Endodermal cell (in vitro differentiated cells): ENCODE measurements around the gene ADK. TPM values are rescaled to one million over a fixed set of nuclear protein-coding genes. Genes with fewer than 3 reads are reported as not detected.

Experiments used
- DNase-seq: peaks from one replicate; pipeline ENCODE4 v3.0.0-alpha.2; 2017
- H3K27ac ChIP-seq: 2 replicates; pipeline ENCODE4 v1.5.1; 2013; ENCODE audit warnings: mild to moderate bottlenecking, low read depth, low read length, moderate library complexity
- H3K27me3 ChIP-seq: 2 replicates; pipeline ENCODE4 v1.6.1; 2013; ENCODE audit warnings: mild to moderate bottlenecking, low read length, moderate library complexity; ENCODE audit not compliant: insufficient read depth, control insufficient read depth, poor library complexity, severe bottlenecking
- H3K36me3 ChIP-seq: 2 replicates; pipeline ENCODE4 v1.7.0; 2013; ENCODE audit warnings: mild to moderate bottlenecking, low read length, moderate library complexity; ENCODE audit not compliant: control insufficient read depth, insufficient read depth
- H3K4me1 ChIP-seq: one replicate; pipeline ENCODE4 v1.7.0; 2013; ENCODE audit warnings: low read length; ENCODE audit not compliant: control insufficient read depth, insufficient read depth
- H3K4me3 ChIP-seq: 2 replicates; pipeline ENCODE4 v1.5.1; 2013; ENCODE audit warnings: mild to moderate bottlenecking, low read length, moderate library complexity
- H3K9ac ChIP-seq: 2 replicates; pipeline ENCODE4 v1.6.1; 2013; ENCODE audit warnings: mild to moderate bottlenecking, low read length, moderate library complexity; ENCODE audit not compliant: poor library complexity, severe bottlenecking; ENCODE audit errors: extremely low read depth
- H3K9me3 ChIP-seq: 2 replicates; pipeline ENCODE4 v1.6.1; 2013; ENCODE audit warnings: mild to moderate bottlenecking, low read length, moderate library complexity; ENCODE audit not compliant: control insufficient read depth
- H3K27ac Mint-ChIP-seq: 2 replicates; pipeline ENCODE4 v1.8.0; 2020; ENCODE audit warnings: mixed read lengths
- H3K27me3 Mint-ChIP-seq: 2 replicates; pipeline ENCODE4 v1.8.0; 2021; ENCODE audit warnings: mild to moderate bottlenecking, mixed read lengths; ENCODE audit not compliant: insufficient read depth
- H3K36me3 Mint-ChIP-seq: 2 replicates; pipeline ENCODE4 v1.8.0; 2020; ENCODE audit warnings: low read depth, mixed read lengths
- H3K4me1 Mint-ChIP-seq: 2 replicates; pipeline ENCODE4 v1.8.0; 2020; ENCODE audit warnings: mixed read lengths
- H3K4me3 Mint-ChIP-seq: 2 replicates; pipeline ENCODE4 v1.8.0; 2020; ENCODE audit warnings: mild to moderate bottlenecking, moderate library complexity, mixed read lengths
- H3K9me3 Mint-ChIP-seq: 2 replicates; pipeline ENCODE4 v1.8.0; 2020; ENCODE audit warnings: mild to moderate bottlenecking, mixed read lengths
- WGBS, 2 experiments: methylation state at CpG; one replicate each; pipeline versions ENCODE4 v1.1.5 to v1.1.7; 2013; ENCODE audit warnings: missing lambda C conversion rate in 2 of 2, mixed read lengths in 1 of 2; ENCODE audit not compliant: insufficient coverage in 1 of 2, insufficient read length in 1 of 2; 5-methylcytosine and 5-hydroxymethylcytosine counted together
- total RNA-seq, 2 donors: library from RNA; stranded (reverse); fragmentation: NEBNext Ultra II Directional in 1 of 2; extraction: Animal tissue kit (Norgen Biotek cat#: 25700) in 1 of 2; gene quantifications; 2 replicates in 1 of 2; 3 replicates in 1 of 2; pipeline ENCODE4 v1.2.1, GENCODE V29; 2021
- TF ChIP-seq, protein P1 (sequence below): fragments of 200-600 bp; sonication (generic); conservative IDR thresholded peaks from 2 replicates; pipeline ENCODE4 v1.5.0; 2021; ENCODE audit warnings: antibody characterized with exemption, mild to moderate bottlenecking

The ADK gene
- total RNA-seq, 2 donors from 2014 or later = 23.6 to 36.7 TPM

GRCh38 chr10:74322565-74322964 is 171.5 kb downstream of the ADK start:
- H3K9ac ChIP-seq = no peak overlapping the region
- Mint-ChIP-seq H3K4me3 (no peak overlapping the region), H3K27ac (no peak overlapping the region), H3K27me3 (no peaks in the 10 kb centered on the region), H3K36me3 (peaks cover 3% of the 10 kb centered on the region), H3K9me3 (peaks cover 6% of the 10 kb centered on the region), H3K4me1 (no peaks in the 10 kb centered on the region)
- H3K9me3 ChIP-seq = peaks cover 15% of the 10 kb centered on the region
- H3K27ac ChIP-seq = no peak overlapping the region
- DNase-seq = no peak
- H3K4me3 ChIP-seq = no peak overlapping the region
- H3K4me1 ChIP-seq = no peaks in the 10 kb centered on the region
- peaks cover 10% of the 10 kb centered on the region for H3K36me3 ChIP-seq
- TF ChIP-seq, protein P1, sequence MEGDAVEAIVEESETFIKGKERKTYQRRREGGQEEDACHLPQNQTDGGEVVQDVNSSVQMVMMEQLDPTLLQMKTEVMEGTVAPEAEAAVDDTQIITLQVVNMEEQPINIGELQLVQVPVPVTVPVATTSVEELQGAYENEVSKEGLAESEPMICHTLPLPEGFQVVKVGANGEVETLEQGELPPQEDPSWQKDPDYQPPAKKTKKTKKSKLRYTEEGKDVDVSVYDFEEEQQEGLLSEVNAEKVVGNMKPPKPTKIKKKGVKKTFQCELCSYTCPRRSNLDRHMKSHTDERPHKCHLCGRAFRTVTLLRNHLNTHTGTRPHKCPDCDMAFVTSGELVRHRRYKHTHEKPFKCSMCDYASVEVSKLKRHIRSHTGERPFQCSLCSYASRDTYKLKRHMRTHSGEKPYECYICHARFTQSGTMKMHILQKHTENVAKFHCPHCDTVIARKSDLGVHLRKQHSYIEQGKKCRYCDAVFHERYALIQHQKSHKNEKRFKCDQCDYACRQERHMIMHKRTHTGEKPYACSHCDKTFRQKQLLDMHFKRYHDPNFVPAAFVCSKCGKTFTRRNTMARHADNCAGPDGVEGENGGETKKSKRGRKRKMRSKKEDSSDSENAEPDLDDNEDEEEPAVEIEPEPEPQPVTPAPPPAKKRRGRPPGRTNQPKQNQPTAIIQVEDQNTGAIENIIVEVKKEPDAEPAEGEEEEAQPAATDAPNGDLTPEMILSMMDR = no peak
- no peaks in the 10 kb centered on the region for H3K27me3 ChIP-seq

DNA sequence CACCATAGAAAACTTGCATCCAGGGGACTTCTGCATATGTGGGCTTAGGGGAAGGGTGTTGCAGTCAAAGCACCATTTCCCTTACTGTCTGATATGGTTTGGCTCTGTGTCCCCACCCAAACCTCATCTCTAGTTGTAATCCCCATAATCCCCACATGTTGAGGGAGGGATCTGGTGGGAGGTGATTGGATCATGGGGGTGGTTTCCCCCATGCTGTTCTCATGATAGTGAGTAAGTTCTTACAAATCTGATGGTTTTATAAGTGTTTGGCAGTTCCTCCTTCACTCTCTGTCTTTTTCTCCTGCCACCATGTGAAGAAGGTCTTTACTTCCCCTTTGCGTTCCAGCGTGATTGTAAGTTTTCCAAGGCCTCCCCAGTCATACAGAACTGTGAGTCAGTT is 177.4 kb downstream of the ADK start:
- H3K27me3 ChIP-seq = no peaks in the 10 kb centered on the region
- no peak overlapping the region for H3K9ac ChIP-seq
- TF ChIP-seq, protein P1 = no peak
- no peak overlapping the region for H3K27ac ChIP-seq
- H3K36me3 Mint-ChIP-seq = peaks cover 7% of the 10 kb centered on the region
- H3K9me3 ChIP-seq = peaks cover 5% of the 10 kb centered on the region
- no peak for DNase-seq
- WGBS, 2 experiments = 95% methylated on average over 2 of the region's 2 CpGs; no CpG with 5 or more reads in 1 of the 2 experiments
- no peak overlapping the region for H3K4me3 ChIP-seq
- H3K4me3 Mint-ChIP-seq = no peak overlapping the region
- H3K27ac Mint-ChIP-seq = no peak overlapping the region
- no peaks in the 10 kb centered on the region for H3K4me1 ChIP-seq
- peaks cover 1% of the 10 kb centered on the region for H3K9me3 Mint-ChIP-seq
- H3K27me3 Mint-ChIP-seq = no peaks in the 10 kb centered on the region
- no peaks in the 10 kb centered on the region for H3K4me1 Mint-ChIP-seq
- peaks cover 14% of the 10 kb centered on the region for H3K36me3 ChIP-seq

GRCh38 chr10:74329873-74330272 is 178.9 kb downstream of the ADK start:
- peaks cover 12% of the 10 kb centered on the region for H3K36me3 Mint-ChIP-seq
- H3K27ac Mint-ChIP-seq = no peak overlapping the region
- TF ChIP-seq, protein P1 = no peak

More at GRCh38 chr10:74329873-74330272, 178.9 kb downstream of the ADK start:
- WGBS, 2 experiments = 82 to 100% methylated on average over 1 to 2 of the region's 2 CpGs
- no peak for DNase-seq
- Histone ChIP-seq H3K4me1 (no peaks in the 10 kb centered on the region), H3K36me3 (peaks cover 14% of the 10 kb centered on the region), H3K27ac (no peak overlapping the region), H3K9ac (no peak overlapping the region), H3K9me3 (peaks cover 18% of the 10 kb centered on the region), H3K27me3 (no peaks in the 10 kb centered on the region), H3K4me3 (no peak overlapping the region)
- Mint-ChIP-seq H3K9me3 (peaks cover 11% of the 10 kb centered on the region), H3K27me3 (no peaks in the 10 kb centered on the region), H3K4me1 (no peaks in the 10 kb centered on the region), H3K4me3 (no peak overlapping the region)
